NB4 (cell line): ENCODE results near the gene ARRDC1.

Experiments
- POLR2A ChIP-seq: IDR thresholded peaks from 2 replicates; pipeline ENCODE4 v1.6.1; 2011; ENCODE audit warnings: mild to moderate bottlenecking; ENCODE audit not compliant: insufficient read length; ENCODE audit errors: extremely low read depth
- TF ChIP-seq, protein P1 (sequence below): IDR thresholded peaks from one replicate; pipeline ENCODE4 v1.5.1; 2012; ENCODE audit warnings: low read depth, low read length

DNA sequence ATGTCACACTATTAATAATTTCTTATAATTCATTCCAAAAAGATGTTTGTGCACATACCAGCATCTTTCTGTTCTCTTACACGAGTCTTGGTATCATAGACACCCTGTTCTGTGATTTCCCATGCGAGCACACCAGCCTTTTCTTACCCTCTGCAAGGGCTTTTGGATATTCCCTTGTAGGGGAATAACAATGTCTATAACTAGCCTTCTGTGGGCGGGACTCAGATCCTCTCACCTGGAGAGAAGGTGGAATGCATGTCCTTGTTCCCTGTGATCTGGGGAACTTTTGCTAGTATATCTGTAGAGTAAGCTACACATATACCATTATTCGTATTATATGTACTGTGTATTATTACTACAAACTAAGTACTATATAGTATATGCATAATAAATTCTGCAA, 58.1 kb downstream of the ARRDC1 start:
- TF ChIP-seq, protein P1, sequence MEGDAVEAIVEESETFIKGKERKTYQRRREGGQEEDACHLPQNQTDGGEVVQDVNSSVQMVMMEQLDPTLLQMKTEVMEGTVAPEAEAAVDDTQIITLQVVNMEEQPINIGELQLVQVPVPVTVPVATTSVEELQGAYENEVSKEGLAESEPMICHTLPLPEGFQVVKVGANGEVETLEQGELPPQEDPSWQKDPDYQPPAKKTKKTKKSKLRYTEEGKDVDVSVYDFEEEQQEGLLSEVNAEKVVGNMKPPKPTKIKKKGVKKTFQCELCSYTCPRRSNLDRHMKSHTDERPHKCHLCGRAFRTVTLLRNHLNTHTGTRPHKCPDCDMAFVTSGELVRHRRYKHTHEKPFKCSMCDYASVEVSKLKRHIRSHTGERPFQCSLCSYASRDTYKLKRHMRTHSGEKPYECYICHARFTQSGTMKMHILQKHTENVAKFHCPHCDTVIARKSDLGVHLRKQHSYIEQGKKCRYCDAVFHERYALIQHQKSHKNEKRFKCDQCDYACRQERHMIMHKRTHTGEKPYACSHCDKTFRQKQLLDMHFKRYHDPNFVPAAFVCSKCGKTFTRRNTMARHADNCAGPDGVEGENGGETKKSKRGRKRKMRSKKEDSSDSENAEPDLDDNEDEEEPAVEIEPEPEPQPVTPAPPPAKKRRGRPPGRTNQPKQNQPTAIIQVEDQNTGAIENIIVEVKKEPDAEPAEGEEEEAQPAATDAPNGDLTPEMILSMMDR: no peak
- no peak for TF ChIP-seq POLR2A
